ENCODE measurements around the gene OLFM1.

OLFM1 gene

DNA sequence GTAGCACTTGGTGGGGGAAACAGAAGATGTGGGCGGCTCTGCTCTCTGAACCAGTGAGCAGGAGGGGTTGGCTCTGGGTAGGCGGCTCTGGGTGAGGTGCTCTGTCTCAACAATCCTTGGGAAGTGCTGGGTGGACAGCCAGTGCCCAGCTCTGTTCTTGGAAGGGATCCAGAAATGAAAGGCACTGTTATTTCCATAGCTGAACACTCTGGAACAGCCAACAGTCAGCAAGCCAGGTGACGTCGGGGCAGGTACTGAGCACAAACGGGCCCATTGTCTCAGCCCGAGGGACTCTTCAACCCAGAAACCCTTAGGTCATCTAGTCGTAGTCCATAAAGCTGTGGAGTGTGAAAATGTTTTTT is 36.3 kb downstream of the OLFM1 start:
- Histone ChIP-seq H3K9me3 (ENCODE audit: control insufficient read depth in 2 of 2, low read length in 2 of 2) (no peaks in the 10 kb centered on the region), H3K27me3 (ENCODE audit: control insufficient read depth in 1 of 2, insufficient read depth in 2 of 2, low read length in 2 of 2) (no peaks in the 10 kb centered on the region), H3K4me1 (ENCODE audit: control insufficient read depth, insufficient read depth, low read length) (peaks cover 2% of the 10 kb centered on the region), H3K9ac (ENCODE audit: low read length in 2 of 2) (no peak overlapping the region), H3K4me3 (ENCODE audit: low read length in 2 of 2) (no peak overlapping the region), H3K27ac (ENCODE audit: low read length) (no peak overlapping the region), H3K36me3 (ENCODE audit: control insufficient read depth in 2 of 2, insufficient read depth in 2 of 2, low read length in 2 of 2) (peaks cover 0 to 6% of the 10 kb centered on the region in 2 donors)

DNA sequence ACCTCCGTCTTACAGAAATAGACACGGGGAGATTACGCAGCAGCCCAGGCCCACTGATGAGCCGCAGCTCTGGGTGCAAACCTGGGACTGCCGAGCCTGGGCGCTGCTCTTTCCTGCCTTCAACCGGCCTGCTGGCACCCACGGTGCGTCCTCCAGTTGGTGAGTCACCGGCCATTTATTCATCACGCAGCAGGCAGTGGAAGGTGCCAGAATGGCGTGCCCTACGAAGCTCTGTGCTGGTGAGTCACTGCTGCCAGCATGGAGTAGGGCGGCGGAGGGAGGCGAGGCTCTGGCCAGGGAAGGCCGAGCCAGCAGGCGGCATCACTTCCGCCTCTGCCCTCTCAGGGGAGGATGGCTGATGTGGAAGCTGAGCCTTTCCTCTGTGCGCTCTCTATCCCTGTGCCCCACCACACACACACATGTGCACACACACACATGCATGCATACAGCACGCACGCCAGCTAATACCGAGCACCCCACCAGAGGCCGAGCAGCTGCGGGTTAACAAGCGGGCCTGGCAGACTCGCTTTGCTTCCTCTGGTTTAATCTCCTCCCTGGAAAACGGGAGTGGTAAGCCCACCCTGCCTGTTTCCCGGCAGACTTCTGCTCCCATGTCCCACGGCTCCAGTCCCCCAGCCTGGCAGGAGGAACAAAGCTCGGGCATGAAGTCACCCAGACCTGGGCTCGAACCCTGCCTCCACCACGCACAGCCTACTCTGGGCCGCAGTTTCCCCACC is 39.2 kb downstream of the OLFM1 start:
- peaks cover 2% of the 10 kb centered on the region for H3K4me1 ChIP-seq (ENCODE audit: control insufficient read depth, insufficient read depth, low read length)
- no peak overlapping the region for H3K4me3 ChIP-seq (ENCODE audit: low read length in 2 of 2)
- H3K27ac ChIP-seq (ENCODE audit: low read length), result no peak overlapping the region
- no peak overlapping the region for H3K9ac ChIP-seq (ENCODE audit: low read length in 2 of 2)
- no peaks in the 10 kb centered on the region for H3K36me3 ChIP-seq (ENCODE audit: control insufficient read depth in 2 of 2, insufficient read depth in 2 of 2, low read length in 2 of 2)
- H3K9me3 ChIP-seq (ENCODE audit: control insufficient read depth in 2 of 2, low read length in 2 of 2), result no peaks in the 10 kb centered on the region
- peaks cover 0 to 7% of the 10 kb centered on the region in 2 donors for H3K27me3 ChIP-seq (ENCODE audit: control insufficient read depth in 1 of 2, insufficient read depth in 2 of 2, low read length in 2 of 2)

DNA sequence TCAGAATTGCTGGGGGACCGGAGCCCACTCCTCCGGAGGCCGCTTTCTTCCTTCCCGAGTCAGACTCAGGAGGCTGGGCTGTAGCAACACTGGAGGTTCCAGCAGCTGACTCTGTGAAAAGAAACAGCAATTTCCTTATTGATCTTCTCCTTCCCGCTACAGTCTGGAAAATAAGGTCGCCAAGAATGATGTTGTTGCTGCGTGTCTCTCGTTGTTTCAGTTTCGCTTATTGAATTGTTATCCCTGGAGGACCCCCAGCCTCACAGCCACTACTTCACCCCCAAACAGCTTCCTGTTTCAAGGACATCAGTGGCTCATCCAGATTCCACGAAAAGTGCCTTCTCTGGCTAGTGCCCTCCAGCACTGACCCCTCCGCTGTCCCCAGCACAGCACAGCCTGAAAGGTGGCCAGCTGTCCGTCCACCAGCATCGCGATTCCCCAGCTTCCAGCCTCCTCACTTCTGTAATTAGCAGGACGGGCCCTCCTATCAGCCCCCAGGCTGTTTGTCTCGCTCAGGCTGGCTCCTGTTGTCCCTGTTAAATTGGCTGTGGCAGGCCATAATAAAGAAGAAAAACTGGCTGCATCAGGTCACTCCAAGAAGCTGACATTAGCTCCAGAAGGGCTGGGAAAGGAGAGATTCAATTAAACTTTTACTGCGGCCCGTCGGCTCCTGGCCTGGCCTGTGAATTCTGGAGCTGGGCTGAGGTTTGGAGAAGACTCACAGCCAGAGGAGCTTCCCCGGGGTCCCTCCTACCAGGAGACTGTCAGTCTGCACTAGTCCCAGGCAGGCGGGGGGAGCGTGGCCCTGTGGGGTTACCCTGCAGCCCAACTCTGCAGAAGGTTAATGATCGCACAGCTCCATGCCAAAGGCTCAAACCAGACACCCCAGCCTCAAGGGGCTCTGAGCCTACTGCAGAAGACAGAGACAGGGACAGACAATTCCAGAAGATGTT is 40.5 kb downstream of the OLFM1 start:
- Histone ChIP-seq H3K4me3 (ENCODE audit: low read length in 2 of 2) (no peak overlapping the region), H3K9ac (ENCODE audit: low read length in 2 of 2) (no peak overlapping the region), H3K27ac (ENCODE audit: low read length) (no peak overlapping the region)

DNA sequence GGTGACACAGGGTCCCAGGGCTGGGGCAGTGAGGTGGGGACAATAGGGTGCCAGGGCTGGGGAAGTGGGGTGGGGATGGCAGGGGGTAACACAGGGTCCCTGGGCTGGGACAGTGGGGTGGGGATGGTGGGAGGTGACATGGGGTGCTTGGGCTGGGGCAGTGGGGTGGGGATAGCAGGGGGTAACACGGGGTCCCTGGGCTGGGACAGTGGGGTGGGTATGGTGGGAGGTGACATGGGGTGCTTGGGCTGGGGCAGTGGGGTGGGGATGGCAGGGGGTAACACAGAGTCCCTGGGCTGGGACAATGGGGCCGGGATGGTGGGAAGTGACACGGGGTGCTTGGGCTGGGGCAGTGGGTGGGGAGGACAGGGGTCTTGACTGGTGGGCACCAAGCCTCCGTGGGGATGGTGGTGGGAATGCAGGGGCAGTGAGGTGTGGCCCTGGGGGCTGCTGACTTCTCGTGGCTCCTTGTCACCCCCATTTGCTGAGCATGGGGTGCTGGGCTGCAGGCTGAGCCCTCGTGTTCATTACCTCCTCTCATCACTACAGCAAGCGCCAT is 41.7 kb downstream of the OLFM1 start:
- no peak overlapping the region for H3K4me3 ChIP-seq (ENCODE audit: low read length in 2 of 2)

More for the DNA sequence above, 40.5 kb downstream of the OLFM1 start:
- Histone ChIP-seq H3K4me1 (ENCODE audit: control insufficient read depth, insufficient read depth, low read length) (peaks cover 2% of the 10 kb centered on the region), H3K9me3 (ENCODE audit: control insufficient read depth in 2 of 2, low read length in 2 of 2) (no peaks in the 10 kb centered on the region), H3K36me3 (ENCODE audit: control insufficient read depth in 2 of 2, insufficient read depth in 2 of 2, low read length in 2 of 2) (no peaks in the 10 kb centered on the region), H3K27me3 (ENCODE audit: control insufficient read depth in 1 of 2, insufficient read depth in 2 of 2, low read length in 2 of 2) (peaks cover 3 to 14% of the 10 kb centered on the region in 2 donors)

DNA sequence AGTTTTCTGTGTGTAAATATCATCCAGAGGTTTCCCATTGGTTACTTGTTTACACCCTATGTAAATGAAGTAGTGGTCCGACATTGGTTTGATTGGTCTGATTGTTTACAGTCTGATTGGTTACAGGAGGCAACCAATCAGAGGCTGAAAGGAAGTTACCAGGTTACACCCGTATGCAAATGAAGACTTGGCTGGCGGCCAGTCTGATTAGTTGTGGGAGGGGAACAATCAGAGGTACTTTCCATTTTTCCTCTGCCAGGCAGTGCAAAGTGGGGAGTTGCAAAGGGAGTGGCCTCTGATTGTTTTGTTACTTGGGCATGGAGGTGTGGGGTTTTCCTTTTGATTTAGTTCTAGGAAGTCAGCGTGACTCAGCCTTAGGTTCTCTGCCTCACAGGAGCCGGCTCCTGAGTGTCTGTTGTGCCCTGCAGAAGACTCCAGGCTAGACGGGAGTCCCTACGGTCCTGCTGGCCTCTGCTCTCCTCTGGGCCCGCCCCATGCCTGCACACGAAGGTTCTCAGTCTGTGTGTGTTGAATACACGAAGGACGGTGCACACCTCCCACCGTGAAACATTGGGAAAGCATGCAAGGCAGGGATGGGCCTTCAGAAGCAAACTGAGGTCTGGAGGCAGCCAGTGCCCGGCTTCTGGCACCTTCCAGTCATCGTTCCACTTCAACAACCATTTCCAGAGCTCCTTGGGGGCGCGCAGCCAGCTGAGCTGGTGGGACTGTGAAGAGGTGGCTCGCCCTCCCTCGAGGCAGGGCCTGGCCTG is 42.9 kb downstream of the OLFM1 start:
- Histone ChIP-seq H3K9me3 (ENCODE audit: control insufficient read depth in 2 of 2, low read length in 2 of 2) (peaks cover 0 to 6% of the 10 kb centered on the region in 2 donors), H3K4me3 (ENCODE audit: low read length in 2 of 2) (no peak overlapping the region), H3K4me1 (ENCODE audit: control insufficient read depth, insufficient read depth, low read length) (no peaks in the 10 kb centered on the region), H3K27me3 (ENCODE audit: control insufficient read depth in 1 of 2, insufficient read depth in 2 of 2, low read length in 2 of 2) (peaks cover 16 to 32% of the 10 kb centered on the region in 2 donors), H3K9ac (ENCODE audit: low read length in 2 of 2) (no peak overlapping the region), H3K36me3 (ENCODE audit: control insufficient read depth in 2 of 2, insufficient read depth in 2 of 2, low read length in 2 of 2) (no peaks in the 10 kb centered on the region), H3K27ac (ENCODE audit: low read length) (no peak overlapping the region)

More for the DNA sequence above, 41.7 kb downstream of the OLFM1 start:
- Histone ChIP-seq H3K9ac (ENCODE audit: low read length in 2 of 2) (no peak overlapping the region), H3K27ac (ENCODE audit: low read length) (no peak overlapping the region), H3K27me3 (ENCODE audit: control insufficient read depth in 1 of 2, insufficient read depth in 2 of 2, low read length in 2 of 2) (peaks cover 14 to 26% of the 10 kb centered on the region in 2 donors), H3K36me3 (ENCODE audit: control insufficient read depth in 2 of 2, insufficient read depth in 2 of 2, low read length in 2 of 2) (no peaks in the 10 kb centered on the region), H3K4me1 (ENCODE audit: control insufficient read depth, insufficient read depth, low read length) (no peaks in the 10 kb centered on the region), H3K9me3 (ENCODE audit: control insufficient read depth in 2 of 2, low read length in 2 of 2) (no peaks in the 10 kb centered on the region)

DNA sequence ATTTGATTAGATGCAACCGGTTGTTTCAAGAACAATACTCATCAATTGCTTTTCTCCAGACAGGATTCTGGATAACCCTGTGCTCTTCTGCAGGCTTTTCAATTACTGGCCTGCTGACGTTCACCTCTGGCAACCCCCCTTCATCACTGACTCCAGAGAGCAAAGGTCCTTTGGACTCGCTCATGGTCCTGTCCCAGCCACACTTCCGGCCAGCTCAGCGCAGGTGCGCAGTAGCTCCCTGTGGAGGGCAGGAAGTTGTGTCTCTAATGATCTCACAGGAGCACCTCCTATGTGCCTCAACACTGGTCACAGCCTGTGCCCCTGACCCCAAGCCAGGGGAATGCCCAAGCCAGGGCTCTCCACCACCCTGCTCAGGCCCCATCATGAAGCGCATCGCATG is 44.0 kb downstream of the OLFM1 start:
- Histone ChIP-seq H3K36me3 (ENCODE audit: control insufficient read depth in 2 of 2, insufficient read depth in 2 of 2, low read length in 2 of 2) (no peaks in the 10 kb centered on the region), H3K4me1 (ENCODE audit: control insufficient read depth, insufficient read depth, low read length) (no peaks in the 10 kb centered on the region), H3K27ac (ENCODE audit: low read length) (no peak overlapping the region), H3K9me3 (ENCODE audit: control insufficient read depth in 2 of 2, low read length in 2 of 2) (peaks cover 0 to 6% of the 10 kb centered on the region in 2 donors), H3K4me3 (ENCODE audit: low read length in 2 of 2) (no peak overlapping the region), H3K27me3 (ENCODE audit: control insufficient read depth in 1 of 2, insufficient read depth in 2 of 2, low read length in 2 of 2) (peaks cover 16 to 34% of the 10 kb centered on the region in 2 donors), H3K9ac (ENCODE audit: low read length in 2 of 2) (no peak overlapping the region)

DNA sequence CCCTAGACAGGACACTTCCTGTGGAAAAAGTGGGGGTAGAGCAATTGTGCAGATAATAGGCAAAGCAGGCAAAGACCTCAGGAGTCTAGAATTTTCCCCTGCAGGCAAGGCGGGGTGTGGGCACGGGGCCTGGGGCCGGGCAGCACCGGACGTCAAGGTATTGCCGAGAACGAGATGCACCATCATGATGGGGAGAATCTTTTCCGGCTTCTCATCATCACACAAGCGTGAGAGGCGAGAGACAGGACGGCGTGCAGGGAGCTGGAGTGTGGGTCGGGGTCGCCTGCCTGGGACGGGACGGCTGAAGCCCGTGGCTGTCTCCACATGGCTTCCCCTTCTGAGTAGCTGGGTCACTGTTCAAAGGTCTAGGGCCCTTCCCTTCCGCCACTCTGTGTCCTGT is 44.5 kb downstream of the OLFM1 start:
- Histone ChIP-seq H3K9me3 (ENCODE audit: control insufficient read depth in 2 of 2, low read length in 2 of 2) (peaks cover 0 to 6% of the 10 kb centered on the region in 2 donors), H3K9ac (ENCODE audit: low read length in 2 of 2) (no peak overlapping the region), H3K36me3 (ENCODE audit: control insufficient read depth in 2 of 2, insufficient read depth in 2 of 2, low read length in 2 of 2) (no peaks in the 10 kb centered on the region), H3K4me3 (ENCODE audit: low read length in 2 of 2) (no peak overlapping the region), H3K27ac (ENCODE audit: low read length) (no peak overlapping the region), H3K27me3 (ENCODE audit: control insufficient read depth in 1 of 2, insufficient read depth in 2 of 2, low read length in 2 of 2) (peaks cover 16 to 34% of the 10 kb centered on the region in 2 donors), H3K4me1 (ENCODE audit: control insufficient read depth, insufficient read depth, low read length) (no peaks in the 10 kb centered on the region)

DNA sequence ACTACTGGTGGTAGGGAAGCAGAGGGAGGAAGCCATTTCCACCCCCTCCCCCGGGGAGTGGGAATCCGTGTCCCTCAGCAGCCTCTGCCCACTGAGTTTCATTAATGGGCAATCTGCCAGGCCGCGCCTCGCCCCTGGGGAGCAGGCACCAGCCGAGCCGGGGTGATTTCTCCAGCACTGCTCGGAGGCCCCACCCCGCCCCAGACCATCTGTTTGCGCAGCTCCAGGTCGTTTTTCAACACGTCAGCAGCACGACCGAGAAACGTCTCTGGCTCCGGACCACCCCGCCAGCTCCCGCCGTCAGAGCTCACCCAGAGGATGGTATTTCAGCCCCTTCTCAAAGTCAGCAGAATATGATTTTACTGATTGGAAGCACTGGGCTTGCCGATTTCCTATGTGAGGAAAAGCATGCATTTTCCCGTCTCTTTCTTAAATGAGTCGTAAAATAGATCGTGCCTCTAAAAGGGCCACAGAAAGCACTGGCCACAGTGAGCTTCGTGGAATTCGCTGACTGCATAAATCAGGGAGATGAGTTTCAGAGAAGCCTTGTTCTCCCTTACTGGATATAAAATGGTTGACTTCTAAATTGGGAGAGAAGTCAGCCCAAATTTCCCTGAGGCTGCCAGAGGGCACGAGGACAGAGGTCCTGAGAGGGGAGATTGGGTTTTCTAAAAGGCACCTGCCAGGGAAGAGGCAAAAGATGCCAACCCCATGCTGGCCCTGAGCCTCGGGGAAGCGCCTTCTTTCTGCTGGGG is 47.0 kb downstream of the OLFM1 start:
- Histone ChIP-seq H3K27ac (ENCODE audit: low read length) (no peak overlapping the region), H3K9ac (ENCODE audit: low read length in 2 of 2) (no peak overlapping the region), H3K4me3 (ENCODE audit: low read length in 2 of 2) (no peak overlapping the region), H3K36me3 (ENCODE audit: control insufficient read depth in 2 of 2, insufficient read depth in 2 of 2, low read length in 2 of 2) (no peaks in the 10 kb centered on the region), H3K4me1 (ENCODE audit: control insufficient read depth, insufficient read depth, low read length) (no peaks in the 10 kb centered on the region), H3K27me3 (ENCODE audit: control insufficient read depth in 1 of 2, insufficient read depth in 2 of 2, low read length in 2 of 2) (peaks cover 16 to 45% of the 10 kb centered on the region in 2 donors), H3K9me3 (ENCODE audit: control insufficient read depth in 2 of 2, low read length in 2 of 2) (peaks cover 0 to 15% of the 10 kb centered on the region in 2 donors)

DNA sequence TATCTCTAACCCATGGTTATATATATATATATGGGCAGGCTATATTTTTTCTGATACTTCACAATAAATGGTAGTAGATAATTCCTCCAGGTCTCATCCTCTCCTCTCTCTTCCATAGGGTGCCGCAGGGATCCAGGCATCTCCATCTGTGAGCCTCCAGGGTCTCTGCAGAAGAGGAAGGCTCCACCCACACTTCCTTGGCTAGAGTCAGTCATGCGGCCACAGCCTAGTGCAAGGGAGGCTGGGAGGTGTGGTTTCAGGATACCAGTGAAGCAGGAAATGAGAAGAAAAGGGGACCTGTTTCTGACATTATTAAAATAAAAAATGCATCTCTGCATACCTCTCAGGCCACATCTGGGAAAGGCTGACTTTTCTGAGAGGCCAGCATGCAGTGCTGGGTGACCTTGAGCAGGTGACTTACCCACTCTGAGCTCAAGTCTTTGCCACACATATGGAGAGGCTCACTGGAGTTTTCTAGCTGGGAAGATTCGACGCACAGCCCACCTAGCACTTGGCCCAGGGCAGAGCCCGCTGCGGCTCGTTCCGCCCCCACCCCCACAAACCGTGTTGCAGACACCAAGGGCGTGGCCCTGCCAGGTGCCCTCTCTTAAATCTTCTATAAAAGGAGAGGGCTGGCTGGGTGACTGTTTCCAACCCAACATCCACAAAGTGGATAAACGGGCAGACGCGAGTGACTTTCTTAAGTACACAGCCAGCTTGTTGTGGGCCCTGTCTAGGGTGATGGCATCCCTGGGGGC is 47.9 kb downstream of the OLFM1 start:
- Histone ChIP-seq H3K9ac (ENCODE audit: low read length in 2 of 2) (no peak overlapping the region), H3K36me3 (ENCODE audit: control insufficient read depth in 2 of 2, insufficient read depth in 2 of 2, low read length in 2 of 2) (no peaks in the 10 kb centered on the region), H3K9me3 (ENCODE audit: control insufficient read depth in 2 of 2, low read length in 2 of 2) (peaks cover 0 to 15% of the 10 kb centered on the region in 2 donors), H3K27ac (ENCODE audit: low read length) (no peak overlapping the region), H3K4me3 (ENCODE audit: low read length in 2 of 2) (no peak overlapping the region), H3K27me3 (ENCODE audit: control insufficient read depth in 1 of 2, insufficient read depth in 2 of 2, low read length in 2 of 2) (peaks cover 16 to 47% of the 10 kb centered on the region in 2 donors), H3K4me1 (ENCODE audit: control insufficient read depth, insufficient read depth, low read length) (no peaks in the 10 kb centered on the region)
